CD4-positive, alpha-beta T cell treated with Interleukin-2 at 100 ng/mL for 4 hours (primary cell): ENCODE measurements around the gene RELCH.

Experiments
- DNase-seq: peaks from one replicate; pipeline ENCODE4 v3.0.0-alpha.2; 2020; ENCODE audit warnings: low spot score

Gene RELCH

GRCh38 chr18:62341473-62341872, 154.4 kb downstream of the RELCH start:
- DNase-seq, result no peak

GRCh38 chr18:62342884-62343283, 155.8 kb downstream of the RELCH start:
- no peak for DNase-seq

- DNase-seq, result no peak
These were observed 156.3 kb downstream of the RELCH start for GRCh38 chr18:62343316-62343715.

GRCh38 chr18:62345909-62346308, 158.9 kb downstream of the RELCH start:
- DNase-seq, result no peak

GRCh38 chr18:62346333-62347088, 159.5 kb downstream of the RELCH start:
- no peak for DNase-seq

GRCh38 chr18:62347089-62347506, 160.0 kb downstream of the RELCH start:
- no peak for DNase-seq

GRCh38 chr18:62348474-62348873, 161.4 kb downstream of the RELCH start:
- no peak for DNase-seq

GRCh38 chr18:62353170-62353569, 166.1 kb downstream of the RELCH start:
- DNase-seq, result no peak

GRCh38 chr18:62354151-62354550, 167.1 kb downstream of the RELCH start:
- no peak for DNase-seq

GRCh38 chr18:62357079-62357719, 170.1 kb downstream of the RELCH start:
- DNase-seq, result no peak
